ENCODE measurements around the gene PARK7.

DNA sequence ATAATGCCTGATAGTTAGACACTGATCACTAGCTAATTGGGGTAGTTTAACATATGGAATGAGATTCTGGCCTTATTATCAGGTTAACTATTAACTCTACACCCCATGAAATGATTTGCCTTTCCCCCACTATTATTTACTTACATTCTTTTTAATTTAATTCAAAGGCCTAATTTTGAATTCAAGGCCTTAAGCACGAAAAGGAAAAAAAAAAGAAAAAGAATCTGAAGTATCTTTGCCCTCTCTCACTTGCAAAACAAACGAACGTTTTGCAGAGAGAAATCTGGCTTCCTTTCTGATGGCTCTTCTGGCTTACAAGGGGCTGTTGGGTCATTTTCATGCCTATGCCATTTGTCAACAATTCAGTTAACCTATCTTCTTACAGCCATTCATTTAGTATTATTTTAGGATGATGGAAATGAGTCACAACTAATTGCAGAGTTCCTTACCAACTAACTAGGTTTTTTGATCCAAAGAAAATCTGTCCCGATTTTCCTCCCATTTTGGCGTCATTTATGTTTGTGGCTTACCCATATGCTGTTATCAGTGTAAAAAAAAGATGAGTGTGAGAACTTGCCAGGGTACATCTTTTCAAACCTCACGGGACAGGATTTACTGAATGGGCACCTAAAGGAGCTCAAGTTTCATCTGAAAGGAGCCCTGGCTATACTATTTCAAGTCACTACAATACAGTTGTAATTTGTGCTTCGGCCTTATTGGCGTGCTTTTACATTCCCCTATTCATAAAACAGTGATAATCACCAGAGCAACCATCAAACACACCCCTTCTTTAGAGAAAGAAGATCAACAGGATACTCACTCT lies 66.4 kb downstream of the PARK7 start:
- TF ChIP-seq CTCF (IDR thresholded peaks at IDR 0.05; ENCODE audit: borderline replicate concordance, extremely low read depth, low read length, poor library complexity, severe bottlenecking) (no peak), EZH2 (IDR thresholded peaks at IDR 0.05; ENCODE audit: borderline replicate concordance, low read depth, low read length, severe bottlenecking) (no peak)
